Pancreas (tissue), 10 donors: Measurements from ENCODE around the gene PRELID2. TPM values are rescaled to one million over a fixed set of nuclear protein-coding genes. Genes with fewer than 3 reads are reported as not detected.

Experiments used
- ATAC-seq, 4 donors: fragments of 200-7000 bp; cut with Tn5 transposase; one replicate each; pipeline versions ENCODE4 v1.8.0 to v1.9.1; 2020; ENCODE audit warnings: mild to moderate bottlenecking in 4 of 4, moderate library complexity in 4 of 4
- DNase-seq, 6 donors: peaks; one replicate each; pipeline ENCODE4 v3.0.0-alpha.2; 2020
- FAIRE-seq: peaks from 2 replicates; lab custom pipeline; 2012; peaks lifted over from hg19 to GRCh38; lab: Jason Lieb, UNC
- H3K27ac ChIP-seq, 4 donors: fragments of 200-600 bp; sonication (generic); 1 replicate in 3 of 4; 2 replicates in 1 of 4; pipeline versions ENCODE4 v1.5.0 to v1.8.0; 2020
- H3K27me3 ChIP-seq, 4 donors: fragments of 200-600 bp; one replicate each; pipeline ENCODE4 v1.8.0; 2021
- H3K36me3 ChIP-seq, 3 donors: fragments of 200-600 bp; sonication (generic) in 1 of 3; one replicate each; pipeline versions ENCODE4 v1.5.0 to v1.8.0; 2020 to 2021
- H3K4me1 ChIP-seq, 3 donors: fragments of 200-600 bp; one replicate each; pipeline ENCODE4 v1.8.0; 2021
- H3K4me3 ChIP-seq, 4 donors: fragments of 200-600 bp; sonication (generic) in 2 of 4; one replicate each; pipeline versions ENCODE4 v1.5.0 to v1.8.0; 2020 to 2021
- H3K9me3 ChIP-seq, 4 donors: fragments of 200-600 bp; one replicate each; pipeline ENCODE4 v1.8.0; 2021
- CTCF ChIP-seq, 4 donors: fragments of 200-600 bp; sonication (generic) in 3 of 4; IDR thresholded peaks; one replicate each; pipeline versions ENCODE4 v1.5.0 to v1.8.0; 2021; ENCODE audit warnings: antibody characterized with exemption in 4 of 4
- WGBS, 2 donors: extraction: QIAGEN DNeasy Blood & Tissue Kit; methylation state at CpG; one replicate each; pipeline ENCODE4 v1.1.7; 2013; 5-methylcytosine and 5-hydroxymethylcytosine counted together
- intact Hi-C, 3 donors: fragments of 100-400 bp; cut with DNase I; formaldehyde crosslinking; loops; one replicate each; pipeline versions ENCODE4 v1.11.1 to v1.14.2; 2022
- polyA plus RNA-seq, 2 donors: library from polyadenylated mRNA; stranded (reverse); fragments of 200-250 nt; gene quantifications; one replicate each; pipeline ENCODE4 v1.2.3, GENCODE V29; 2013
- total RNA-seq, 6 donors: library from RNA; stranded (reverse); fragmentation: NEBNext Ultra II Directional in 4 of 6; extraction: Animal tissue kit (Norgen Biotek cat#: 25700) in 4 of 6; gene quantifications; one replicate each; pipeline versions ENCODE4 v1.2.1 to v1.2.4, GENCODE V29; 2021 to 2023
- donor health status: healthy with polysubstance abuse.
- donor health status: DM: no; HTN: no; CAD: no; lungs with moderate emphysema.
- donor health status: DM: no; HTN: no; CAD: no.
- donor health status: control.
- donor health status: control.
- donor health status: Bipolar disorder and iron deficiency.
- donor health status: DM: yes; HTN: yes; CAD: no.
- donor health status: DM: no; HTN: no; CAD: no.
- donor health status: DM: no; HTN: no; CAD: no.
- donor health status: DM: yes; HTN: yes; CAD: no.

The PRELID2 gene
- total and polyA plus RNA-seq, 8 donors = 4.0 to 15.2 (median 10.0) TPM

GRCh38 chr5:145715412-145715811 lies 119.7 kb downstream of the PRELID2 start:
- Histone ChIP-seq H3K36me3 (no peaks in the 10 kb centered on the region), H3K4me3 (no peak overlapping the region), H3K9me3 (no peaks in the 10 kb centered on the region), H3K27me3 (no peaks in the 10 kb centered on the region), H3K4me1 (peaks cover 5 to 10% (median 8%) of the 10 kb centered on the region in 3 donors), H3K27ac (no peak overlapping the region)
- intact Hi-C loops = no loop called here
- 95 to 99% methylated on average over 1 of the region's 1 CpG for WGBS, 2 donors
- no peak for ATAC-seq
- TF ChIP-seq CTCF (IDR thresholded peaks at IDR 0.05) = no peak
- DNase-seq = no peak
- no peak for FAIRE-seq

- TF ChIP-seq CTCF (IDR thresholded peaks at IDR 0.05) = no peak
- no peaks in the 10 kb centered on the region for H3K9me3 ChIP-seq
- DNase-seq = no peak
- H3K27me3 ChIP-seq = no peaks in the 10 kb centered on the region
- 32 to 45% methylated on average over 2 of the region's 2 CpGs for WGBS, 2 donors
- FAIRE-seq = peak; percentile 47
- intact Hi-C loops = no loop called here
- peak overlapping the region in 1 of 4 donors; percentile 50 for H3K27ac ChIP-seq
- peaks cover 5 to 10% (median 8%) of the 10 kb centered on the region in 3 donors for H3K4me1 ChIP-seq
- H3K4me3 ChIP-seq = no peak overlapping the region
- peak; percentile 84 to 95 (median 92) for ATAC-seq
- no peaks in the 10 kb centered on the region for H3K36me3 ChIP-seq
Measured at GRCh38 chr5:145712245-145712644, 122.9 kb downstream of the PRELID2 start.

GRCh38 chr5:145711417-145711816 lies 123.7 kb downstream of the PRELID2 start:
- Histone ChIP-seq H3K4me1 (peaks cover 5 to 10% (median 8%) of the 10 kb centered on the region in 3 donors), H3K27me3 (no peaks in the 10 kb centered on the region), H3K4me3 (no peak overlapping the region), H3K9me3 (no peaks in the 10 kb centered on the region), H3K27ac (peak overlapping the region in 1 of 4 donors; percentile 50), H3K36me3 (no peaks in the 10 kb centered on the region)
- intact Hi-C loops = no loop called here
- TF ChIP-seq CTCF (IDR thresholded peaks at IDR 0.05) = no peak
- peak in 2 of 6 donors; percentile 35 to 38 for DNase-seq
- ATAC-seq = peak; percentile 45 to 87 (median 62)
- no peak for FAIRE-seq
- WGBS, 2 donors = 49 to 66% methylated on average over 3 of the region's 3 CpGs

Other genes with a start within 250 kb of the PRELID2 start
- under 1 TPM in 1 of 6 donors, not detected in 5; 0.12 TPM for gene GRXCR2, start 37.7 kb upstream of the PRELID2 start, total RNA-seq
- not detected for gene GRXCR2, start 37.7 kb upstream of the PRELID2 start, polyA plus RNA-seq
- 10 to 100 TPM in 5 of 6 donors, 1 to 10 TPM in 1; 6.3 to 18.0 (median 12.8) TPM for gene SH3RF2, start 101.2 kb upstream of the PRELID2 start, total RNA-seq
- 10 to 100 TPM; 10.3 to 22.4 TPM for gene SH3RF2, start 101.2 kb upstream of the PRELID2 start, polyA plus RNA-seq